ENCODE measurements around the gene MXI1. TPM values are rescaled to one million over a fixed set of nuclear protein-coding genes. Genes with fewer than 3 reads are reported as not detected.
"Not testable (repeated sequence)": the region's sequence is repeated elsewhere in the genome, so short reads cannot be mapped to it uniquely, and the experiment has no call there.

The MXI1 gene
- total RNA-seq, 1 donor from 2014 or later: 27.6 TPM

DNA sequence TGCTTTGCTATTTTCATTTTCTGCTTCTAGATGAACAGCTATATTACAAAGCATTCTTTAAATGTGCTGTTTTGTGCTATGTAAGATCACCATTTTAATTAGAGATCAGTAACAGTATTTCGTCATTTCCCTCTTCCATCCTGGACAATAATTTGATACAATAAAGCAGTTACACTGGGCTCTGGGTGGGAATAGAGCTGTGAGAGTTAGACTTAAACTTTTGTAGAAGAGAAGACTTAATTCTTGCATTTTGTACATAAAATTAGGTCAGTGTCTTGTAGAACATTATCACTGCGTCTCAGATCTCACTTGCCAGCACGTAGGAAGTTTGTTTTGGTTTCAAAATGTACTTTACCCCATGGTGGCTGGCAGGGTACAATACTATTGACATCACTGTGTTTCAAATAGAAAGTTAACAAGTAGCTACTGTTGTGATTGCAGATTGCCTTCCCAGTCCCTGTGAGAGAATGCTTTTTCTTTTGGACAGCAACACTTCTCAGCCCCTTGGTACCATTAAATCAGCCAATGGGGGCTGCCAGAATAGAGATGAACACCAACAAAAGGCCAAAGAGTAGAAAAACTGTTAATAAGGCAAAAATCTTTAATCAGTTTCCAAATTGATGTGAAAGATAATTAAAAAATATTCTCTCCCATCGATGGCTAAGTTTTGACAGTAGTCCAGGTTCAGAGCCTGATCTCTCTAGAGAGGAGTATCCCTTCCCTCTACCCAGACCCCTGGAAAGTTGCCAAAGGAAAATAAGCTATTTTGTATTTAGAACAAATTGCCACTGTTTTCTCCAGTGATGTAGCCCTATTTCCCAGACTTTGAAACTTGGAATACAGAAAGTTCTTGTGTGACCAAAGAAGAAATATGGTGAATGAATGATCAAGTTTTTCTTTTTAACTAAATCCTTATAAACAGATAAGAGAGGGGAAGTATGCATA, 62.2 kb downstream of the MXI1 start:
- H3K4me1 Mint-ChIP-seq (ENCODE audit: low read depth): peaks cover 27% of the 10 kb centered on the region
- no peaks in the 10 kb centered on the region for H3K36me3 Mint-ChIP-seq (ENCODE audit: insufficient read depth)
- H3K9me3 Mint-ChIP-seq (ENCODE audit: low read depth): no peaks in the 10 kb centered on the region
- H3K27ac Mint-ChIP-seq: peak overlapping the region; percentile 38
- no peaks in the 10 kb centered on the region for H3K27me3 Mint-ChIP-seq
- DNase-seq (ENCODE audit: low spot score, unreplicated experiment): no peak
- TF ChIP-seq, protein P1, sequence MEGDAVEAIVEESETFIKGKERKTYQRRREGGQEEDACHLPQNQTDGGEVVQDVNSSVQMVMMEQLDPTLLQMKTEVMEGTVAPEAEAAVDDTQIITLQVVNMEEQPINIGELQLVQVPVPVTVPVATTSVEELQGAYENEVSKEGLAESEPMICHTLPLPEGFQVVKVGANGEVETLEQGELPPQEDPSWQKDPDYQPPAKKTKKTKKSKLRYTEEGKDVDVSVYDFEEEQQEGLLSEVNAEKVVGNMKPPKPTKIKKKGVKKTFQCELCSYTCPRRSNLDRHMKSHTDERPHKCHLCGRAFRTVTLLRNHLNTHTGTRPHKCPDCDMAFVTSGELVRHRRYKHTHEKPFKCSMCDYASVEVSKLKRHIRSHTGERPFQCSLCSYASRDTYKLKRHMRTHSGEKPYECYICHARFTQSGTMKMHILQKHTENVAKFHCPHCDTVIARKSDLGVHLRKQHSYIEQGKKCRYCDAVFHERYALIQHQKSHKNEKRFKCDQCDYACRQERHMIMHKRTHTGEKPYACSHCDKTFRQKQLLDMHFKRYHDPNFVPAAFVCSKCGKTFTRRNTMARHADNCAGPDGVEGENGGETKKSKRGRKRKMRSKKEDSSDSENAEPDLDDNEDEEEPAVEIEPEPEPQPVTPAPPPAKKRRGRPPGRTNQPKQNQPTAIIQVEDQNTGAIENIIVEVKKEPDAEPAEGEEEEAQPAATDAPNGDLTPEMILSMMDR (IDR thresholded peaks at IDR 0.05; ENCODE audit: unreplicated experiment): no peak
- H3K4me3 Mint-ChIP-seq (ENCODE audit: low read depth): no peak overlapping the region

DNA sequence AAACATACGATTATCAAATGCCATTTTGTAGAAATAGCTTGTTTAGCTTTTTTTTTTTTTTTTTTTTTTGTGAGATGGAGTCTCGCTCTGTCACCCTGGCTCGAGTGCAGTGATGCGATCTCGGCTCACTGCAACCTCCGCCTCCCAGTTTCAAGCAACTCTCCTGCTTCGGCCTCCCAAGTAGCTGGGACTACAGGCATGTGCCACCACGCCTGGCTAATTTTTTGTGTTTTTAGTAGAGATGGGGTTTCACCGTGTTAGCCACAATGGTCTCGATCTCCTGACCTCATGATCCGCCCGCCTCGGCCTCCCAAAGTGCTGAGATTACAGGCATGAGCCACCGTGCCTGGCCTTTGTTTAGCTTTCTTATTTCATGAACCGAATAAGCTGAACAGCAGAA, 65.6 kb downstream of the MXI1 start:
- H3K4me1 Mint-ChIP-seq (ENCODE audit: low read depth): peaks cover 33% of the 10 kb centered on the region
- not testable (repeated sequence) for DNase-seq (ENCODE audit: low spot score, unreplicated experiment); H3K27ac Mint-ChIP-seq; H3K36me3 Mint-ChIP-seq (ENCODE audit: insufficient read depth); H3K9me3 Mint-ChIP-seq (ENCODE audit: low read depth); H3K4me3 Mint-ChIP-seq (ENCODE audit: low read depth); H3K27me3 Mint-ChIP-seq

DNA sequence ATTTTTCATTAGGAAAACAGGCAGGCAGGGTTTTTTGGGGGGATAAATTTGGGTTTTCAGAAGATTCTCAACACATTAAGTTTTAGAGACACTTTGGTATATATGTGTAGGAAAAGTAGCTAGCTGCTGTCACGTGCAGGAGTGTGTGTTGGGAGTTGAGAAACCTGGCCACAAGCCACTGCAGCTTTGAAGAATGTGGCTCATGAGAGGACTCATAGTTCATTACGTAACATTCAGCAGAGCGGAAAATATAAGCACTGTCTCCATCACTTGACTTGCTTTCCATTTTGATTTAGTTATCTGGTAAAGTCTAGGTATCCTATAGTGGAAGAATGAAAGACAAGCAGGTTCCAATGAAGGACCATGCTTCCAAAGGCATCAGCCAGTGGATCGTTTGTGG, 66.1 kb downstream of the MXI1 start:
- Mint-ChIP-seq H3K36me3 (ENCODE audit: insufficient read depth) (no peaks in the 10 kb centered on the region), H3K27ac (no peak overlapping the region), H3K4me1 (ENCODE audit: low read depth) (peaks cover 30% of the 10 kb centered on the region), H3K27me3 (no peaks in the 10 kb centered on the region), H3K4me3 (ENCODE audit: low read depth) (no peak overlapping the region), H3K9me3 (ENCODE audit: low read depth) (no peaks in the 10 kb centered on the region)
- TF ChIP-seq, protein P1 (IDR thresholded peaks at IDR 0.05; ENCODE audit: unreplicated experiment): no peak
- DNase-seq (ENCODE audit: low spot score, unreplicated experiment): no peak

DNA sequence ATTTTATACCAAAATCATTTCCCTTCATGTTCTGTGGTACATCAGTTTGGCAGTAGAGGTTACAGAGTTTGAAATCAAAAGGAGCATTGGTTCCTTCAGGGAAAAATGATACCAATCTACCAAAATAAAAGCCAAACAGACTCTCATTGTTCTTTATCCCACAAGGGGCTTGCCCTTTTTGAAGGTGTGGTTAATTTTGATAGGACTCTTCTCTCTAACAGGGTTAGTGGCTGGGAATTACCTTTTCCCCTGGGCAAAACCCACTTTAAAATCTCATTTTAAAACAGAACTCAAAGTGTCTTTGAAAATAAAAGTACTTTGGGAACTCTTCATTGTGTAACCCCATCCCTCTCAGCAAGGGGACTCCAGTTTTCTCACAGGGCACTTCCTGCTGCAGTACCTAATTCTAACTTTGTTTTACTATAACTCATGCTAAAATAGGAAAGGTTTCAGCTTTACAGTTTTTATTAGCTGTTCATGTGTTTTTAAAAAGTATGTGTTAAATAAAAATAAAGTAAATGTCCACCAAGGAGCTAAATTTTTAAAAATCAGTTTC, 66.7 kb downstream of the MXI1 start:
- Mint-ChIP-seq H3K4me1 (ENCODE audit: low read depth) (peaks cover 25% of the 10 kb centered on the region), H3K27ac (no peak overlapping the region), H3K36me3 (ENCODE audit: insufficient read depth) (no peaks in the 10 kb centered on the region), H3K9me3 (ENCODE audit: low read depth) (no peaks in the 10 kb centered on the region), H3K27me3 (no peaks in the 10 kb centered on the region), H3K4me3 (ENCODE audit: low read depth) (no peak overlapping the region)
- TF ChIP-seq, protein P1 (IDR thresholded peaks at IDR 0.05; ENCODE audit: unreplicated experiment): no peak
- no peak for DNase-seq (ENCODE audit: low spot score, unreplicated experiment)

DNA sequence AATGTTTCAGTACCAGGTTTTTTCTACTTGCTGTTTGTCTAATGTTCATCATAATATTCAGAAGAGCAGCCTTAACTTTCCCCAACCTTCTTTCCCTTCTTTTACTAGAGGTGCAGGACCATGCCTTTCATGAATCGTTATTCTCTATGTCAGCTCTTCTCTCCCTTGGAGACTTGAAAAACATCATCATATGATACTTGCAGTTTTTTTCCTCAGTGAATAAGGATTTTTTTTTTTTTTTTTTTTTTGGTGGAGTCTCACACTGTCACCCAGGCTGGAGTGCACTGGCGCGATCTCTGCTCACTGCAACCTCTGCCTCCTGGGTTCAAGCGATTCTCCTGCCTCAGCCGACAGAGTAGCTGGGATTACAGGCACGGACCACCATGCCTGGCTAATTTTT, 67.2 kb downstream of the MXI1 start:
- DNase-seq (ENCODE audit: low spot score, unreplicated experiment): no peak
- no peaks in the 10 kb centered on the region for H3K36me3 Mint-ChIP-seq (ENCODE audit: insufficient read depth)
- no peaks in the 10 kb centered on the region for H3K27me3 Mint-ChIP-seq
- H3K27ac Mint-ChIP-seq: no peak overlapping the region
- H3K4me1 Mint-ChIP-seq (ENCODE audit: low read depth): peaks cover 20% of the 10 kb centered on the region
- TF ChIP-seq, protein P1 (IDR thresholded peaks at IDR 0.05; ENCODE audit: unreplicated experiment): no peak
- H3K9me3 Mint-ChIP-seq (ENCODE audit: low read depth): no peaks in the 10 kb centered on the region
- H3K4me3 Mint-ChIP-seq (ENCODE audit: low read depth): no peak overlapping the region

Data from progenitor cell of endocrine pancreas (in vitro differentiated cells).